A549 (cell line): Measurements from ENCODE around the gene ELANE. TPM values are rescaled to one million over a fixed set of nuclear protein-coding genes. Genes with fewer than 3 reads are reported as not detected.
"Not testable (repeated sequence)": the region's sequence is repeated elsewhere in the genome, so short reads cannot be mapped to it uniquely, and the experiment has no call there.

ENCODE experiments used
- ATAC-seq, 2 experiments: fragments of 200-7000 bp in 1 of 2; fragments of >200 bp in 1 of 2; cut with Nextera tagmentation in 1 of 2; cut with Tn5 transposase in 1 of 2; 3 replicates each; pipeline versions ENCODE4 v1.8.0 to v1.9.1; 2018 to 2020; ENCODE audit warnings: mild to moderate bottlenecking in 1 of 2, moderate library complexity in 1 of 2
- CTCF ChIA-PET: fragments of 300-600 bp; sonication (Branson Sonifier 250); formaldehyde crosslinking; extraction: SDS; loops from one replicate; lab custom pipeline; 2021; ENCODE audit warnings: antibody characterized with exemption, inconsistent platforms; lab: Yijun Ruan, JAX
- POLR2A ChIA-PET: fragments of 350-600 bp; formaldehyde crosslinking; extraction: SDS; loops from one replicate; lab custom pipeline; 2021; ENCODE audit warnings: antibody characterized with exemption, inconsistent platforms; lab: Yijun Ruan, JAX
- DNase-seq, 2 experiments: peaks; one replicate each; pipeline versions ENCODE4 v3.0.0 to v3.0.0-alpha.2; 2011 to 2016; ENCODE audit warnings: low read depth in 1 of 2, low spot score in 1 of 2
- FAIRE-seq: peaks from 2 replicates; lab custom pipeline; 2011; peaks lifted over from hg19 to GRCh38; lab: Jason Lieb, UNC
- H3K27ac ChIP-seq, 2 experiments: fragments of >200 bp; sonication (Bioruptor Twin); formaldehyde crosslinking; 3 replicates each; pipeline ENCODE4 v1.5.1; 2016 to 2017
- H3K4me1 ChIP-seq: fragments of >200 bp; sonication (Bioruptor Twin); formaldehyde crosslinking; 3 replicates; pipeline ENCODE4 v1.6.1; 2016
- H3K4me2 ChIP-seq: fragments of >200 bp; sonication (Bioruptor Twin); formaldehyde crosslinking; 3 replicates; pipeline ENCODE4 v1.6.1; 2016
- H3K4me3 ChIP-seq: fragments of >200 bp; sonication (Bioruptor Twin); formaldehyde crosslinking; 3 replicates; pipeline ENCODE4 v1.5.1; 2016
- H3K9me3 ChIP-seq: fragments of >200 bp; sonication (Bioruptor Twin); formaldehyde crosslinking; 3 replicates; pipeline ENCODE4 v1.6.1; 2016
- CEBPB ChIP-seq, 2 experiments: fragments of >200 bp in 1 of 2; sonication (Bioruptor Twin) in 1 of 2; formaldehyde crosslinking in 1 of 2; IDR thresholded peaks; 2 replicates each; pipeline ENCODE4 v1.6.1; 2012 to 2016
- CHD2 ChIP-seq: fragments of 150-350 bp; IDR thresholded peaks from 2 replicates; pipeline ENCODE4 v1.6.1; 2014; ENCODE audit warnings: low read length; ENCODE audit not compliant: partially characterized antibody
- EHMT2 ChIP-seq: fragments of 200-600 bp; sonication (generic); IDR thresholded peaks from 2 replicates; pipeline ENCODE4 v1.6.1; 2016; ENCODE audit warnings: antibody characterized with exemption, low read depth, mild to moderate bottlenecking, moderate library complexity
- FOSB ChIP-seq: fragments of 250-450 bp; sonication (Bioruptor Pico); IDR thresholded peaks from 2 replicates; pipeline ENCODE4 v1.5.0; 2020; ENCODE audit warnings: mild to moderate bottlenecking, moderate library complexity
- MAZ ChIP-seq: fragments of 150-350 bp; IDR thresholded peaks from 2 replicates; pipeline ENCODE4 v1.6.1; 2014; ENCODE audit warnings: antibody characterized with exemption, low read depth, low read length, borderline replicate concordance
- NFE2L2 ChIP-seq: fragments of 150-350 bp; conservative IDR thresholded peaks from 2 replicates; pipeline ENCODE4 v1.6.1; 2014; ENCODE audit warnings: low read length
- PHF8 ChIP-seq: fragments of 200-600 bp; sonication (generic); IDR thresholded peaks from 2 replicates; pipeline ENCODE4 v1.6.1; 2016; ENCODE audit warnings: low read depth, mild to moderate bottlenecking, antibody characterized with exemption, moderate library complexity, borderline replicate concordance
- POLR2A ChIP-seq: IDR thresholded peaks from 2 replicates; pipeline ENCODE4 v1.6.1; 2012; ENCODE audit warnings: mild to moderate bottlenecking, low read length
- POLR2AphosphoS2 ChIP-seq: conservative IDR thresholded peaks from 2 replicates; pipeline ENCODE4 v1.6.1; 2012; ENCODE audit warnings: low read length, improper control_type of control experiment, inconsistent platforms
- RARB ChIP-seq: fragments of 250-450 bp; sonication (Bioruptor Pico); IDR thresholded peaks from 2 replicates; pipeline ENCODE4 v1.8.0; 2021; ENCODE audit warnings: mild to moderate bottlenecking, moderate library complexity
- SMC3 ChIP-seq: fragments of >200 bp; sonication (Bioruptor Twin); formaldehyde crosslinking; IDR thresholded peaks from 3 replicates; pipeline ENCODE4 v1.6.1; 2018; ENCODE audit warnings: inconsistent platforms
- SREBF2 ChIP-seq: fragments of 450-650 bp; IDR thresholded peaks from 2 replicates; pipeline ENCODE4 v1.6.1; 2014; ENCODE audit warnings: mild to moderate bottlenecking, moderate library complexity
- WGBS: methylation state at CpG from one replicate; pipeline ENCODE4 v1.1.6; 2017; ENCODE audit errors: missing lambda C conversion rate; 5-methylcytosine and 5-hydroxymethylcytosine counted together
- polyA plus RNA-seq, 4 experiments: library from polyadenylated mRNA; depleted of rRNA in 3 of 4; stranded (reverse); fragments of >200 nt; fragmentation: RNase III in 1 of 4; extraction: RNeasy Plus Mini Kit Qiagen cat#74134 plus additional on column Dnase treatment in 1 of 4; gene quantifications; 2 replicates in 3 of 4; 3 replicates in 1 of 4; pipeline ENCODE4 v1.2.3, GENCODE V29; 2011 to 2017

The ELANE gene
- polyA plus RNA-seq, 2 of the 4 experiments (the other 2 are of a cell fraction) = 0.15 to 0.35 TPM

DNA sequence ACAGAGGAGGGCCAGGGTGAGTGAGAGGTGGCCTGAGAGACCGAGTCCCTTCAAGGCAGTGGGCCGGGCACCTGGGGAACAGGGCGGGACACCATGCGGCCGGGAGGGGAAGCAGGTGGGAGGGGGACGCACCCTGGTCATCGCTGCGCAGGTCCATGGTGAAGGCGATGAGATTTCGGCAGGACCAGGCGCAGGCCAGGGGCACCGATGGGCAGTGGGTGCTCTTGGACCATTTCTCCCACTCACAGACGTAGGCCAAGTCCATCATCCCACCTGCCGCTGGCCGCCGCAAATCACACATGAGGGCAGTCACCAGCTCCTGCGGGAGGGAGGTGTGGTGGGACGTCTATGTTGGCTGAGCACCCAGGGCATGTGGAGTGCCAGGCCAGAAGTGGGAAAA is 38.7 kb downstream of the ELANE start:
- ChIA-PET POLR2A (no interaction called here), CTCF (no interaction called here)
- H3K4me3 ChIP-seq = no peak overlapping the region
- H3K9me3 ChIP-seq = no peaks in the 10 kb centered on the region
- H3K27ac ChIP-seq = no peak overlapping the region
- H3K4me1 ChIP-seq = no peaks in the 10 kb centered on the region
- WGBS = 93% methylated on average over 11 of the region's 18 CpGs
- no peak for TF ChIP-seq MAZ
- no peak for TF ChIP-seq NFE2L2
- no peak for TF ChIP-seq RARB (CRISPR knock-in tag)
- TF ChIP-seq CEBPB (IDR thresholded peaks at IDR 0.05) = no peak
- no peak for TF ChIP-seq FOSB
- no peak for ATAC-seq
- DNase-seq = no peak
- no peak overlapping the region for H3K4me2 ChIP-seq
- no peak for FAIRE-seq

DNA sequence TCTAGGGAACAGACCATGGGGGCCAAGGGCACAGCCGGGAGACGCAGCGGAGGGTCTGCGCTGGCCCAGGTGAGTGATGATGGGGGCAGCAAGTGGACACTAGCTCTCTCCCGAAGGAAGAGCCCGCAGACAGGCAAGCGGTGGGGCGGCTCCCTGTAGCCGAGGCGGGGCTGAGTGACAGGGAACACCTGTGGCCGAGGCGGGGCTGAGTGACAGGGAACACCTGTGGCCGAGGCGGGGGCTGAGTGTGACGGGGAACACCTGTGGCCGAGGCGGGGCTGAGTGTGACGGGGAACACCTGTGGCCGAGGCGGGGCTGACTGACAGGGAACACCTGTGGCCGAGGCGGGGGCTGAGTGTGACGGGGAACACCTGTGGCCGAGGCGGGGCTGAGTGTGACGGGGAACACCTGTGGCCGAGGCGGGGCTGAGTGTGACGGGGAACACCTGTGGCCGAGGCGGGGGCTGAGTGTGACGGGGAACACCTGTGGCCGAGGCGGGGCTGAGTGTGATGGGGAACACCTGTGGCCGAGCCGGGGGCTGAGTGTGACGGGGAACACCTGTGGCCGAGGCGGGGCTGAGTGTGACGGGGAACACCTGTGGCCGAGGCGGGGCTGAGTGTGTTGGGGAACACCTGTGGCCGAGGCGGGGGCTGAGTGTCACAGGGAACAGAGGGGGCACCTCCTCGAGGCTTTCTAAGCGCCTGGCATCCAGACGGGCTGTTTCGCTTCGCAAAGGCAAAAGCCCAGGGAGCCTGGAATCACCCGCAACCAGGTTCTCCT is 39.5 kb downstream of the ELANE start:
- POLR2A ChIA-PET, DNase-seq, ATAC-seq, FAIRE-seq, CTCF ChIA-PET, H3K9me3 ChIP-seq, H3K4me1 ChIP-seq: not testable (repeated sequence)
- H3K27ac ChIP-seq = peak overlapping the region in 1 of 2 experiments; percentile 100; a peak in 3 of 6 replicates
- H3K4me2 ChIP-seq = peak overlapping the region; percentile 95
- 87% methylated on average over 15 of the region's 50 CpGs for WGBS
- H3K4me3 ChIP-seq = peak overlapping the region; percentile 89; the same call in 2 of the 3 replicates

DNA sequence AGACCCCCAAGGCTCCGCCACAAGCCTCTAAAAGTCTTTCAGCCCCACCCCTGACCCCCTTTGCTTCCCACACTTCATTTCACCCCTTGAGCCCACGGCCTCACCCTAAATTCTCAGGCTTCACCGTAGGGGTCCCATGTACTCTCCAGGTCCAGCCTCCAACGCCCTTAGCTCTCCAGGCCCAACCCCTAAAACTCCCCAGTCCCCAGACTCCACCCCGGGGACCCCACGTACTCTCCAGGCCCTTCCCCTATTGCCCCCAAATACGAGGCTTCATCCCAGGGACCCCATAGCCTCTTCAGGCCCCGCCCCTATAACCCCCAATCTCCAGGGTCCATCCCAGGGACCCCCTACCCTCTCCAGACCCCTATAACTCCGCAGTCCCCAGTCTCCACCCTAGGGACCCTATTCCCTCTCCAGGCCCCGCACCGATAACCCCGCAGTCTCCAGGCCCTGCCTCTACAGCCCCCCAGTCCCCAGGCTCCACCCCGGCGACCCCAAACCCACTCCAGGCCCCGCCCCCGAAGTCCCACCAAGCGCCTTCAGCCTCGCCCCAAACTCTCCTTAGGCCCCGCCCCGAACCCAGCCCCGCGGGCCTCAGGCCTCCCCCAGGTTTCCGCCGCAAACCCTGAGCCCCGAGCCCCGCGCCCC is 40.3 kb downstream of the ELANE start:
- no peaks in the 10 kb centered on the region for H3K9me3 ChIP-seq
- no peaks in the 10 kb centered on the region for H3K4me1 ChIP-seq
- WGBS = 34% methylated on average over 5 of the region's 27 CpGs
- ATAC-seq = peak in 1 of 2 experiments; percentile 6; a peak in 1 of 6 replicates
- no peak for FAIRE-seq
- H3K4me3 ChIP-seq = peak overlapping the region; percentile 89
- CTCF ChIA-PET = interaction anchor here (0.8 to 1.4 kb wide), 2 partner anchors 14 to 89 kb away, joined by 3 to 5 read pairs; no protein-coding TSS in a partner anchor
- DNase-seq = no peak
- H3K27ac ChIP-seq = peak overlapping the region; percentile 98 to 100
- POLR2A ChIA-PET = interaction anchor here (1.1 kb wide), 2 partner anchors 13 to 31 kb away, joined by 3 to 8 read pairs; no protein-coding TSS in a partner anchor
- TF ChIP-seq CHD2 = no peak
- no peak for TF ChIP-seq EHMT2
- TF ChIP-seq SREBF2 = no peak
- TF ChIP-seq POLR2AphosphoS2 = no peak
- peak overlapping the region; percentile 95 for H3K4me2 ChIP-seq

DNA sequence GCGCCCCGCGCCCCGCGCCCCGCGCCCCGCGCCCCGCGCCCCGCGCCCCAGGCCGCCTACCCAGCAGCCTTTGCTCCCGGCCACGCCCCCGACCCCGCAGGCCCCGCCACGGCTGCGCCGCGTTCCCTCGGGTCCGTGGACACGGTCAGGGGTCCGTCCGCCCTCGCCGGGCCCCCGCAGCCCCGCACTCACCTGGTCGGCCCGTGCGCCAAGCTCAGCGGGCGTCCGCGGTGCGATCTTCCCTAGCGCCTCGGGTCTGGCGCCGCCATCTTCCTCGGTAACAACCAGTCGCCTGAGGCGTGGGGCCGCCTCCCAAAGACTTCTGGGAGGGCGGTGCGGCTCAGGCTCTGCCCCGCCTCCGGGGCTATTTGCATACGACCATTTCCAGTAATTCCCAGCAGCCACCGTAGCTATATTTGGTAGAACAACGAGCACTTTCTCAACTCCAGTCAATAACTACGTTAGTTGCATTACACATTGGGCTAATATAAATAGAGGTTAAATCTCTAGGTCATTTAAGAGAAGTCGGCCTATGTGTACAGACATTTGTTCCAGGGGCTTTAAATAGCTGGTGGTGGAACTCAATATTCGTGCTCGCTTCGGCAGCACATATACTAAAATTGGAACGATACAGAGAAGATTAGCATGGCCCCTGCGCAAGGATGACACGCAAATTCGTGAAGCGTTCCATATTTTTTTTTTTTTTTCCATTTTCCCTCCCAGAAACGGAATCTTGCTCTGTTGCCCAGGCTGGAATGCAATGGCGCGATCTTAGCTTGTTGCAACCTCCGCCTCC is 41.0 kb downstream of the ELANE start, which contains the start of the genes MED16 and RNU6-9:
MED16 (minus strand) TSS at position 294 of the 796 bp plus-strand sequence. CDS start 2,056 bp downstream, outside the sequence.
RNU6-9 (plus strand) TSS at position 591 of the 796 bp plus-strand sequence.
- peak within 1 kb of the TSS; percentile 98 to 100 for H3K27ac ChIP-seq
- 1% methylated on average over 18 of the region's 69 CpGs for whole genome bisulfite sequencing
- POLR2A ChIA-PET = interaction anchor here (1.1 kb wide), 2 partner anchors 14 to 30 kb away, joined by 3 to 8 read pairs; no protein-coding TSS in a partner anchor
- TF ChIP-seq SMC3 (0 out of 3 replicates have a peak, but pooled peaks have one; percentile 13), POLR2A (peak; percentile 45), SREBF2 (peak; percentile 79), PHF8 (0 out of 2 replicates have a peak, but pooled peaks have one; percentile 16), NFE2L2 (no peak)
- TF ChIP-seq, all 56 proteins: peak for 4
- FAIRE-seq (no peak), ATAC-seq (peak; percentile 88 to 90), DNase-seq (peak; percentile 84 to 90)
- Histone ChIP-seq H3K4me1 (no peaks in the 10 kb centered on the region), H3K9me3 (no peaks in the 10 kb centered on the region), H3K4me2 (peak within 1 kb of the TSS; percentile 95), H3K4me3 (peak within 1 kb of the TSS; percentile 89)
- CTCF ChIA-PET = interaction anchor here (0.6 to 1.4 kb wide), 3 partner anchors 14 to 89 kb away, joined by 3 to 5 read pairs (median 3); no protein-coding TSS in a partner anchor
